Erythroblast (primary cell): ENCODE data around the gene LIX1L.

Experiments
- DNase-seq, 2 experiments: peaks; one replicate each; lab custom pipeline; 2025; lab: John Stamatoyannopoulos, UW
- GATA1 ChIP-seq: IDR thresholded peaks from 2 replicates; pipeline ENCODE4 v1.6.1; 2011; ENCODE audit warnings: low read depth, mild to moderate bottlenecking, control low read depth, low read length, moderate library complexity
- POLR2A ChIP-seq: IDR thresholded peaks from 2 replicates; pipeline ENCODE4 v1.6.1; 2011; ENCODE audit warnings: mild to moderate bottlenecking, low read length

LIX1L gene

GRCh38 chr1:145897969-145898368 lies 59.8 kb downstream of the LIX1L start:
- DNase-seq, result no peak
- no peak for TF ChIP-seq POLR2A
- TF ChIP-seq GATA1, result no peak

- TF ChIP-seq GATA1 (no peak), POLR2A (no peak)
- no peak for DNase-seq
These were observed 62.3 kb downstream of the LIX1L start for GRCh38 chr1:145895471-145895870.

- TF ChIP-seq POLR2A (no peak), GATA1 (no peak)
- DNase-seq, result no peak
These were observed 64.3 kb downstream of the LIX1L start for GRCh38 chr1:145893306-145894055.

GRCh38 chr1:145892486-145893087 lies 65.2 kb downstream of the LIX1L start:
- peak; percentile 74 to 78 for DNase-seq
- TF ChIP-seq POLR2A (no peak), GATA1 (no peak)

GRCh38 chr1:145891587-145892485 lies 66.0 kb downstream of the LIX1L start:
- peak; percentile 69 to 85 for DNase-seq
- TF ChIP-seq POLR2A, result no peak

GRCh38 chr1:145891143-145891542 lies 66.7 kb downstream of the LIX1L start:
- DNase-seq, result no peak
- no peak for TF ChIP-seq POLR2A

- TF ChIP-seq POLR2A, result no peak
- TF ChIP-seq GATA1, result no peak
- no peak for DNase-seq
These were observed 68.1 kb downstream of the LIX1L start for GRCh38 chr1:145889722-145890121.

GRCh38 chr1:145887631-145888030 lies 70.2 kb downstream of the LIX1L start:
- TF ChIP-seq POLR2A (no peak), GATA1 (no peak)
- no peak for DNase-seq

- TF ChIP-seq POLR2A (no peak), GATA1 (no peak)
- no peak for DNase-seq
These were observed 71.0 kb downstream of the LIX1L start for GRCh38 chr1:145886816-145887215.

- TF ChIP-seq GATA1 (no peak), POLR2A (no peak)
- DNase-seq, result peak in 1 of 2 experiments; percentile 23
These were observed 71.4 kb downstream of the LIX1L start for GRCh38 chr1:145886390-145886789.

GRCh38 chr1:145885738-145886287 lies 72.0 kb downstream of the LIX1L start, which contains the start of gene ANKRD35:
ANKRD35 (minus strand) TSS chr1:145885866; CDS start chr1:145885758, 108 bp downstream.
- TF ChIP-seq POLR2A, result no peak
- no peak for TF ChIP-seq GATA1
- DNase-seq, result peak; percentile 82 to 84

- TF ChIP-seq GATA1 (no peak), POLR2A (no peak)
- no peak for DNase-seq
These were observed 73.1 kb downstream of the LIX1L start for GRCh38 chr1:145884675-145885074.
